GM19467 (cell line): Measurements from ENCODE around the gene NLGN4Y.

Source experiments
- ATAC-seq: cut with Tn5 transposase; IDR thresholded peaks from one replicate; pipeline ENCODE4 v1.9.1; 2021; ENCODE audit warnings: mild to moderate bottlenecking, moderate library complexity; ENCODE audit not compliant: unreplicated experiment

The NLGN4Y gene

DNA sequence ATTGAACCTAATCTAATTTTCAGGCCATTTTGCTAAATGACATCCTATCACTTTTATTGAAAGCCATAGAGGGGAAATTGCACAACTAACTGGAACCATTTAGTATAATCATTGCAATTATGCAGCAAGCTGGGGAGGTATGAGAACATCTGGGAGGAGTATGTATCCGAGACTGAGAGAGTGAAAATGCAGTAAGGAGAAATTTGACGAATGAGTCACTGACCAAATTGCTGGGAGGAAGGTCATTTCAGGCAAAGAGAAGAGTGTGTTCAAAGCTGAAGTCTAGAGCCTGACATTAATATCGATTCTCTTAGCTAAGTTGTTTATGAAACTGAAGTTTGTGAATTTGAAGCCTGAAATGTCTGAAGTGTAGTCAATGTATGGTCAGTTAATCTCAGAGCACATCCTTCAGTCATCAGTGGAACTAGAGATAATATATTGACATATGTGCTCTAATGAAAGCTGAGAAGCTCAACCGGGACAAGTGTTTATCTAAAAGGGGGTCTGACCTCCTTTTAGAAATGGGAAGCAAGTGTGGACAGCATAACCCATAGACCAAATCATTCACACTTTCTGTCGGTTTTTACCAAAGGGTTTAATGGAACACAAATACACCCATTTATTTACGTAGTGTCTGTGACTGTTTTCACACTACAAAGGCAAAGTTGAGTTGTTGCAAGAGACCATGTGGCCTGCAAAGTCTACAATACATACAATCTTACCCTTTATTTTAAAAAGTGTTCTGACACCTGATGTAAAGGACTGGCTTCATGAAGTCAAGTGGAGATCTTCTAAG, 120.0 kb downstream of the NLGN4Y start:
- ATAC-seq = no peak

DNA sequence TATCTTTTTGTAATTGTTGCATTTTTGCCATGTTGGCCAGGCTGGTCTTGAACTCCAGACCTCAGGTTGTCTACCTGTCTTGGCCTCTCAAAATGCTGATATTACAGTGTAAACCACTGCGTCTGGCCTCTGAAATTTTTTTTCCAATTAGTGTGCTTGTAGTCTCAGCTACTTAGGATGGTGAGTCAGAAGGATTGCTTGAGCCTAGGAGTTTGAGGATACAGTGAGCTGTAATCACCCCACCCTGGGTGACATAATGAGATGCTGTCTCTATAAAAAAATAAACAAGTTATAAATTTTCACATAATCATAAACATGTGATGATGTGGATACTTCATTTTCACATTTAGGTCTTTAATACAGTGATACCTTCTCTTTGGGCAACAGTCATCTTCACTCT, 154.9 kb downstream of the NLGN4Y start:
- no peak for ATAC-seq

DNA sequence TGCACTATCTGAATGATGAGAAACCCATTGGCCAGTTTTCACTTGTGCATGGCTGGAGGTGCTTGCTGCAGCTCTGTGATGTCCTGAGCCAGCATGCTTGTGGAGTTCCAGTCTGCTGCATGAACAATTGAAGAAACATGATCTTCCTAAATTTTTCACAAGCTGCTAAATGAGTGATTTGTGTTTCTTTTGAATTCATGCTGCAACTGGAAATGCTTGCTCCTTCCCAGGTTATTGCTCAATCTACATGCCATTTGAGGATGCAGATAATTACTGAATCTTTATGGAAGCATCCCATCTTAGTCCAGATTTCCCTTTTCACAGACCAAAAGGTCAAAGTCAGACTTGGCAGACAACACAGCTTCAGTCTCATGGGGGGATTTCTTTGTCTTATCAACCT, 170.2 kb downstream of the NLGN4Y start:
- no peak for ATAC-seq

DNA sequence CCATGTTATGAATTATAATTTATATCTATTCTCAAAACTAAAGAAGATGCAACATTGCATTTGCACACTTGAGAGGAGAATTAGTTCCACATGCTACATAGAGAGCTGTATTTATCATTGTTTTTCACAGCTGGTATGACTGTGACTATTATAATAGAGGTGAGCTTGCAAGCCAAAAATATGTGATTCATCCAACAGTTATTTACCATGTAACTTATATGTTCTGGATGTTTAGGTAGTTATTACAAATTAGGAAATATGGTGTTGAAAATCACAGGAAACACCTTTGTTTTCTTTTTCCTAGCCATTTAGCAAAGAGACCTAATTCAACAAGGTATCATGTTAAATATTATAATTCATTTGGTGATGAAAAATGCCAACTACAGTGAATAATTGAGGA, 183.8 kb downstream of the NLGN4Y start:
- ATAC-seq = no peak

DNA sequence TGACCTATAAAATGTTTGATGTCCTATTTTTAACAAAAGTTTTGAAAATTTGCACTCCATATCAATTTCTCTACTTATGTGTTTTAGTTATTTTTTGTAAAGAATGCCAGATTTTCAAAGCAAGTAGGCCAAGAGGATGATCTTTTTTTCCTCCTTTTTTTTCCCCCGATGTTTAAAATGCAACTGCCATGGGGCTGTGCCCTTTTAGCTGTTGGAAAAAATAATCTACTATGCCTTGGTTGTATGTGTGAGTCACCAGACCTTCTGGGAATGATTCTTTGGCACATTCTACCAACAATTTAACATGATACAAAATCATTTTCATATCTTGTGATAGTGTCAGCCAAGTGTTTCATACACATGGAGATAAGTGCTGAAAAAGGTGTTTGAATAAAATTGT, 217.3 kb downstream of the NLGN4Y start:
- ATAC-seq = no peak

DNA sequence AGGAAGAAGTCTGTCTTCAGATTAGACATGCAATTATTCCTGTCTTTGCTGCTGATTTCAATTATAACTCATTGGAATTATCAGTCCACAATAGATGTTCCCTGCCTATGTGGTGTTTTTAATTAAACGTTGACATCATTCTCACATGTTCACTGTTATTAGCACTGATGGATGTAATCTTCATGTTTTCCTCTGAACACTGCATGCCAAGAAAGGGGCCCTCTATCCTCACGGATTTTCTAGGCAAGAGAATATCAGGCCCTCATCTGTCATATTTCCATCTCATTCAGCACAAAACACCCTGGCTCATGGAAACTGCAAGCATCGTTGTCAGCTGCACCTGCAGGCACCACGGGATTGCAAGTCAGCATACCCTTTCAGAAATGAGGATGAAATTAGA, 224.0 kb downstream of the NLGN4Y start:
- ATAC-seq = no peak

DNA sequence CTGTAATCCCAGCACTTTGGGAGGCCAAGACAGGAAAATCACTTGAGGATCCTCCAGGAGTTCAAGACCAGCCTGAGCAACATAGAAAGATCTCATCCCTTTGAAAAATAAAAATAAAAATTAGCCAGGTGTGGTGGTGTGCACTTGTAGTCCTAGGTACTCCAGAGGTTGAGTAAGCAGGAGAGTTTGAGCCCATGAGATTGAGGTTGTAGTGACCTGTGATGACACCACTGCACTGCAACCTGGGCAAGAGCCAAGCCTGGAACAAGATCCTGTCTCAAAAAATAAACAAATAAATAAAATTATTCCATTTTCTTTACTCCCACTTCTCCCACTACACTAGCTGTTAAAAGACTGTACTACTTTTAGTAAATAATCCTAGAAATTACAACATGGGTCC, 231.2 kb downstream of the NLGN4Y start:
- no peak for ATAC-seq

DNA sequence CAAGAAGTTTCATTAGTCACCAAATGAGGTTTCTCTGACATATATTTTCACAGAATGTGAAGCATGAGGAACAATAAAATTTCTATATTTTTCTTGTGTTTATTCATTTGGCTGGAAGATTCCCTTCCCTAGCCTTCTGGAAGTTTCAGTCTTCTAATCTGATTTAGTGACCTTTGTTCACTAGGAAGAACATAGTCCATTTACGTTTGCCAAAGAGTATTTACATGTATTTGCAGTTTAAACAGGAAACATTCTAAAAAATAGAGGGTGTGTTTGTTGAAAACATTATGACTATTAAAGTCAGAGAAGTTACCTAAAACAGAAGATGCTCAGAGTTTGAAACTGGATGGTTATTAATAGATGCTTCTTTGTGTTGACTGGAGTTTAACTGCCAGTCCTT, 238.6 kb downstream of the NLGN4Y start:
- no peak for ATAC-seq

DNA sequence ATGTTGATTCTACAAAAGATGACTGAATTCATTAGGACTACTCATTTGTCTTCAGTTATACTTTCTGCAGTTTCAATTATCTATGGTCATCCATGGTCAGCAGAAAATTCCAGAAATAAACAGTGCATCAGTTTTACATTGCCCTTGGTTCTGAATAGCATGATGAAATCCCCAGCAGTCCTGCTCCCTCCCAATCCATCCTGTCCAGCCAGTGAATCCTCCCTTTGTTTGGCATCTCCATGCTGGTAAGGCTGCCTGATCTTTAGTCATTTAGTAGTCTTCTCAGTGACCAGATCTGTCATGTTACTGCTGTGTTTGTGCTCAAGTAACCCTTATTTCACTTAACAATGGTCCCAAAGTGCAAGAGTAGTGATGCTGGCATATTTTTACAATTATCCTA, 239.3 kb downstream of the NLGN4Y start:
- ATAC-seq = no peak

DNA sequence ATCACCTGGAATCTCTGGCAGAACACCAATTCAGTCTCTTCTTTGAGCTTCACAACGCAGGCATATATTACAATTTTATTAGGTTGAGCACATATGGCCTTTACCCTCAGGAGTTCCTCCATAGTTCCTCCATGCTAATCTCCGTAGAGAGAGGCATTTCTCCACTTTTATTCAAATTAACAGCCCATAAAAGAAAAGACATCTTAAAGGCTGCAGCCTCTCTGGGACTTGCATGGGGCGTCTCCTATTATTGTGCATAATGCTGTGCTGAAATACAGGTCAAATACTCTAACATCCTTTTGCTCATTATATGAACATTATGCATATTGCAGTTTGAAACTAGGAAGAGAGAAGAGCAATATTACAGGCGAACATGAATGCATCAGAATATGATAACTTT, 253.9 kb downstream of the NLGN4Y start:
- ATAC-seq = no peak

DNA sequence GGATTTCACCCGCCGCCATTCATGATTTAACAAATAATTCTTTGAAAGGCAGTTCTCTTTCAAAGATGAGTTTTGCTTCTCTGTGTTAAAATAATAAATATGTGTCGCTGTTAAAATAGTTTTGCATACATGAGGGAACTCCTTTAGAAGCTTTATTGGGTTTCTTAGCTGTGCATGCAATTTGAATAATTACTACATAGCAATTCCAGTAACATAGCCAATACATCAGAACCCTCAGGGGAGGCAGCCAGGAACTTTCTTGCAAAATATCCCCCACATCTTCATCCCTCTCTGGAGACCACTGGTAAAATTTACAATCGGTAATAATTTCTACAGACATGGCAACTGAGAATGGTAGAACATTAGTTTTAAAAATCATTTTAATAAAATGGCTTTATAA, 268.8 kb downstream of the NLGN4Y start:
- no peak for ATAC-seq

DNA sequence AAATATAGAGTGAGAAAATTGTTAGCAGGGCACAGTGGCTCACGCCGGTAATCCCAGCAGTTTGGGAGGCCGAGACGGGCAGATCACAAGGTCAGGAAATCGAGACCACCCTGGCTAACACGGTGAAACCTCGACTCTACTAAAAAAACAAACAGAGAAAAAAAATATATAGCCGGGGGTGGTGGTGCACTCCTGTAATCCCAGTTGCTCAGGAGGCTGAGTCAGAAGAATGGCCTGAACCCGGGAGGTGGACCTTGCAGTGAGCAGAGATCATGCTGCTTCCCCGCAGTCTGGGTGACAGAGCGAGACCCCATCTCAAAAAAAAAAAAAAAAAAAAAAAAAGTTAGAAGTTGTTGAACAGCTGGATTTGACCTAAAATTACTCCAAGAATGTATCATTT, 269.3 kb downstream of the NLGN4Y start:
- ATAC-seq = no peak

DNA sequence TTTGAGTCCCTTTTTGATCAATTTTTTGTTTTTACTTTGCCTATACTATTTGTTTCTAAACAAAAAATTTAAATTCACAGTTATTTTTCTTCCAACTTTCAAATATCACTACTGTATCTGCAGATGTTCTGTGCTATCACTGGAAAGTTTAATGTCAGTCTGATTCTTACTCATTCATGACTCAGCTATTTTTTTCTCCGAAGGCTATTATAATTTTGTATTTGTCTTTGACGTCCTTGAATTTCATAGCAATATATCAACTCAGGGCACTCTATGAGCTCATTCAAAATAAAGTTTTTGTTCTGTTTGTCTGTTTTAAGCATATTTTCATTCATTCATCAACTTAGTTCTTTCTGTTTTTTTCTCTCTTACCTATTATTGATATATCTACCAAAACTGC, 273.7 kb downstream of the NLGN4Y start:
- no peak for ATAC-seq

DNA sequence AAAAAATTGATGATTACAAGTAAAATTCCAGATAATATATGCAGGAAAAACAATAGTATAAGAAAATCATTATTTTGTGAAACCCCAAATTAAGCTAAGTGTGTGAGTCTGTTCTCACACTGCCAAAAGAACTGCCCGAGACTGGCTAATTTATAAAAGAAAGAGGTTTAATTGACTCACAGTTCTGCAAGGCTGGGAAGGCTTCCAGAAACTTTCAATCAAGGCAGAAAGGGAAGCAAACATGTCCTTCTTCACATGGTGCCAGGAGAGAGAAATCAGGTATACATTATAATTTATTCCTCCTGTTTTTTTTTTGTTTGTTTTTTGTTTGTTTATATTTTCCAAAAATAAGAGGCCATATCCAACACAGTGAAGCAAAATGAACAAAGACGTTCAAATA, 276.8 kb downstream of the NLGN4Y start:
- ATAC-seq = no peak

DNA sequence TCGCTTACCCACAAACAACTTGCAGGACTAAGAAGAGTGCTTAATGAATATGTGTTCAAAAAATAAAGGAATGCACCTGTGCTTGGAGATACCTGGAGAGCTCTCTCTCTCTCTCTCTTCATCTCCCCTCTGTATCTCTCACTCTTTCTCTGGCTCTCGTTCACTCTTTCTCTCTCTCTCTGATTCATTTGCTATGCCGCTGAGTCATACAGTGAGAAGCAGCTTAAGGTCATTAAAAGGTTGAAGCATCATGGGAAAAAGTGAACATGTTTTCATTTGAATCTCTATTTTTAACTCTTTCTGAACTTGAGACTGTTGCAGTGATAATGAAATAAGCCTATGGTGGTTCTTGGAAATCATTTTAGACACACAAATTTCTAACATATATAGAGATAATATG, 277.8 kb downstream of the NLGN4Y start:
- ATAC-seq = no peak

DNA sequence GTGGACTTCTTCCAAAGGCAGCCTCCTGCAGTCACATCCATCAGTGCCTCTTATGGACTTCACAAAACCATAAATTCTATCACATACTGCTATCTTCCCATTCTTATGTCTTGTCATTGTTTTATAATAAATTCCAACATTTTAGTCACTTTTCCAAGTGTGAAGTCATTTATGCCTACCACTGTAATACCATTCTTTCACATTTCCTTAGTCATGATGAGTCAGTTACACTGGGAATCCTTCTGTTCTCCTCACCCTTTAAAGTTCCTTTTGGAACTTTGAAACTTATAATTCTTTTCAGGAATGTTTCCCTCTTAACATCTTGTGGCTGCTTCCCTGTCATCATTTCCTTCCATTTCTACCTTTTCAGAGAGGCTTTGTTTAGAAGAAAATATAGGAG, 279.7 kb downstream of the NLGN4Y start:
- ATAC-seq = no peak

DNA sequence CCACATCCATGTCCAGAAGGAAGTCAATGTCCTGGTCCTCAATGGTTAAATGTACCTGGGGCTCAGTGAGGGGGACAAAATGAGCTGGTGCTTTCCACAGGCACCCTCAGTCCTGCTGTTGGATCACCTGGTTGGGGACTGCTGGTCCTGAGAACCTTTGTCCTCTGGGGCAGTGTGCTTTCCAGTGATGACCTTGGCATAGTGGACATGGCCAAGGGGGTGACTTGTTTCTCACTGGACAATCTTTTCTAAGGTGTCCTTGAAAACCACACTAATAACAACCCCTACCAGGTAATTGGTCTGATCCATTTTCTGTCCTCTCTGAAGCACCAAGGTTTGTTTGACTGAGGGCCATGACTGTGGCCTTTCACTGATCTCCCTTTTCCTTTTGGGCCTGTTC, 294.1 kb downstream of the NLGN4Y start:
- no peak for ATAC-seq

DNA sequence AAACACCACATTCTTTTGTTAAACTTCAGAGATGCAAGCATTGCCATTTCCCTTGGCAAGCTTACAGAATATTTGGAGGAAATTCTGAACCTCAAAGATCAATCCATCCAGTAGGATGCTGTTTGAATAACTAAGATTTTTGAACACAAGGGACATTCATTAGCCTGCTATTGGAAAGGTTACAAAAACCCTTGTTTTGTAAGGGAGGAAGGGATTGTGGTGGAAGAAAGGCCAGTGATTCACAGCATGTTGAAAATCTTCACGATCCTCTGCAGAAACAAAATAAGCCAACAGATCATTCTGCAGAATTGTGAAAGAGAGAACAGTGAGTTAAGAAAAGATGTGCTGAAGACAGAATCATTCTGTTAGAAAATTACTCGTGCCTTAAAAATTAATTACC, 297.9 kb downstream of the NLGN4Y start:
- no peak for ATAC-seq

DNA sequence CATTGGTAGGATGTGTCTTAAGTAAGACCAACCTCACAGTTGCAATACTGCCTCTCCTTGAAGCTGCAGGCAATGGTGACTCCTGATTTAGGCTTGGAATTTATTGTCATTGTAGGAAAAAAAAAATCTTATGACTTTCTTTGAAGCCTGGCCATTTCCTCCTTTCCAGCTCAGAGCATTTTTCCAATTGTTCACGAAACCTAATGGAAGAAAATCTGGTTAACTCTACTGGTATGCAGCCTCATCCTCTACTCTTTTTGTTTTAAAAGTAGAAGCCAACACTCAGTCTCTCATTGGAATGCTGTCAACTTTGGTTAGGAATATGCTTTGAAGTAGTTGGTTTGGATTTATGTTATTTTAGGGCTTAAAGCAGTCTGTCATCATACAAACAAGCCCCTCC, 298.6 kb downstream of the NLGN4Y start:
- ATAC-seq = no peak

DNA sequence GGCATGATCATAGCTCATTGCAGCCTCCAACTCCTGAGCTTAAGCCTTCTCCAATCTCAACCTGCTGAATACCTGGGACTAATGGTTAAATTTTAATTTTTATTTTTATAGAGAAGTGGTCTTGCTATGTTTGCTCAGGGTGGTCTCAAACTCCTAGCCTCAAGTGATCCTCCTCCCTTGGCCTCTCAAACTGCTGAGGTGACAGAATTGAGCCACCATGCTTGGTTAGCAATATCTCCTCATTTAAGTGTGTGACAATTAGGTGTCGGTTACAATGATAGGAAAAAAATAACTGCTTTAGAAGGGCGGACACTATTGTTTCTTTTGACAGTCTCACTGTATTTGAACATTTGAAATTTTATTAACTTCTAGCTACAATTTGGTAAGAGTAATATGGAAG, 300.3 kb downstream of the NLGN4Y start:
- no peak for ATAC-seq

DNA sequence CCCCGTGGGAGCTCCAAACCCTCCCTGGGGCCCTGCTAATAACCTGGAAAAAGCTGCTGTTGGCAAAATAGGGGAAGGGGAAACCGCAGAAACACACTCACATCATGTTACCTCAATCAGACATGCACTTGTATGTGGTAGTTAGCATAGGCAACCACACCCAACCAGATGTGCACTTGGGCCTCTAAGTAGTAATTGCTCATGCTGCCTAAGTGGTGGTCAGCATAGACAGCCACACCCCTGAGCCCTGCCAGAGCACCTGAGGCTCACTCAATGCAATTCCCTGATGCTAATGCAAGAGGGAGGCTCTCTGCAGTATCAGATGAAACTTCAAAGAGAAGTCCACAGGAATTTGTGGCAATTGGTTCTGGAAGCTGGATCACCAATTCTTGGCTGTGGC, 301.4 kb downstream of the NLGN4Y start:
- ATAC-seq = no peak

DNA sequence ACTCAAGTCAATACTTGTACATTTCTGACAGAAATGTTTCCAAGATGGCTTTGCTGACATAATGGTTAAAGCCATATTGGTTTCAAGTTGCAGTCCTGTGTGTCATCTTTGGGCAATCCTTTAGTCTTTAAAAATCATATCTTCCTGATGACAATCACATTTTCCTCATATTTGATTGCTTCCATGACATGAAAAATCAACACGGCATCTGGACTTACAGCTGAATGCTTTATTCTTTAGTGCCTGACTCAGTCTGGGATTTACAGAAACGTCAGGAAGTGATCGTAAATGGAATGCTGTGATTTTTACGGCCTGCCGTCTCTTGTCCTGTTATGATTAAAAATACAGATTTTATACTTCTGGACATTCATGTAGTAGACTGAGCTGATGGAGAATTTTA, 304.2 kb downstream of the NLGN4Y start:
- no peak for ATAC-seq

DNA sequence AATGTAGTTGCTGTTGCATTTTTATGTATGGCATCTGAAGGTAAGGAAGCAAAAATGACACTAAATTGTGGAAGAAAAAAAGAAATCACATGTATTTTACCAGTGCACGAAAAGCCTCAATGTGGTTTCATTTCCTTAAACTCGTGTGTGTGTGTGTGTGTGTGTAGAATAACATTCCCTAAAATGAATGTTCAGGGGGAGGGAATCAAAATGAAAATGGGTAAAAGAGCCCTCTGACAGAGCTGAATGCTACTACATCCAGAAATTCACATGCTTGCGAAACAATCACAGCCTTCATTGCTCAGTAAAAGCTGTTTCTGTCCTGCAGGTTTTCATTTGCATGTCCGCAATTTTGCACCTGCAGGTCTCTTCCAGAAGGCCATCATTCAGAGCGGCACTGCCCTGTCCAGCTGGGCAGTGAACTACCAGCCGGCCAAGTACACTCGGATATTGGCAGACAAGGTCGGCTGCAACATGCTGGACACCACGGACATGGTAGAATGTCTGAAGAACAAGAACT, 305.1 kb downstream of the NLGN4Y start:
- no peak for ATAC-seq
